Left lobe of liver (tissue), 2 donors: ENCODE data around the gene SMYD3. TPM values are rescaled to one million over a fixed set of nuclear protein-coding genes. Genes with fewer than 3 reads are reported as not detected.
"Not testable (repeated sequence)": the region's sequence is repeated elsewhere in the genome, so short reads cannot be mapped to it uniquely, and the experiment has no call there.

ENCODE experiments used
- ATAC-seq: fragments of 200-7000 bp; cut with Tn5 transposase; one replicate; pipeline ENCODE4 v1.9.1; 2020; ENCODE audit warnings: mild to moderate bottlenecking, moderate library complexity
- DNase-seq: peaks from one replicate; pipeline ENCODE4 v3.0.0-alpha.2; 2020; ENCODE audit warnings: low spot score
- total RNA-seq: library from RNA; stranded (reverse); gene quantifications from one replicate; pipeline ENCODE4 v1.2.1, GENCODE V29; 2021
- donor health status: DM: no; HTN: no; CAD: no; lungs with moderate emphysema.
- donor health status: DM: no; HTN: yes; CAD: no.

Gene SMYD3
- total RNA-seq, 1 donor from 2014 or later = 6.7 TPM

DNA sequence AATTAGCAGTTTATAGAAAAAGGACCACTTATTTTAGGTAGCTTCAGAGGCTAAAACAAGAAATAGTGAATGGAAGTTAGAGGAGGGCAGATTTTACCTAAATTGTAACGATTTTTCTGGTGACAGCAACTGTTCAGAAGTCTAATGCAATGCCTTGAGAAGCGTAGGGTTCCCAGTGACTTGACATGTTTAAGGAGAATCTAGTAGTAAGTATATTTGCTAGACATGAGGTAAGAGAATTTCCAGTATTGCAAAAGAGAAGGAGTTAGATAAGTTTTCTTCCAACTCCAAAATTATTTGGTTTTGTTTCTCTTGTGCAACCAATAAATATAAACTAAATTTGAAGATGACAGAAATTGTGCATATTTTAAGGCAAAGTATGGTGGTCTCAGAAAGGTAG, 140.0 kb downstream of the SMYD3 start:
- DNase-seq = no peak
- no peak for ATAC-seq

DNA sequence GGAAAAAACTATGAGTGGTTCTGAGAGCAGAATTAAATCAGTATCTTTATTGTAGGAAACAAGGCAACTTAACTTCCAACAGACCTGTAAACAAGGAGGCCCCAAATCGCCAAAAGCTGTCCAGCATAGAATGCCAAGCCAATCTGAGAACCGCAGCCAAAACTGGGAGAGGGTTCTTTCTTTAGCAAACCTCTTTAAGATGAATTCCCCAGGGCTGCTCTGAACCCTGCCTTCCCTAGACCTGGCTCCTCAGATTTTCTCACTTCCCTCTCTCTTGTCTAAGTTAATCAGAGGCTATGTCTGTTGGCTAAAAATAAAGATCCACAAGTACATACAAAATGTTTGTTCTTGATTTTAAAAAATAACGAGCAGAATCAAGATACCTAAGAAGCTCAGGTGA, 141.4 kb downstream of the SMYD3 start:
- no peak for ATAC-seq
- DNase-seq = no peak

- DNase-seq = no peak
- ATAC-seq = no peak
Measured at GRCh38 chr1:246364415-246364941, 142.6 kb downstream of the SMYD3 start.

DNA sequence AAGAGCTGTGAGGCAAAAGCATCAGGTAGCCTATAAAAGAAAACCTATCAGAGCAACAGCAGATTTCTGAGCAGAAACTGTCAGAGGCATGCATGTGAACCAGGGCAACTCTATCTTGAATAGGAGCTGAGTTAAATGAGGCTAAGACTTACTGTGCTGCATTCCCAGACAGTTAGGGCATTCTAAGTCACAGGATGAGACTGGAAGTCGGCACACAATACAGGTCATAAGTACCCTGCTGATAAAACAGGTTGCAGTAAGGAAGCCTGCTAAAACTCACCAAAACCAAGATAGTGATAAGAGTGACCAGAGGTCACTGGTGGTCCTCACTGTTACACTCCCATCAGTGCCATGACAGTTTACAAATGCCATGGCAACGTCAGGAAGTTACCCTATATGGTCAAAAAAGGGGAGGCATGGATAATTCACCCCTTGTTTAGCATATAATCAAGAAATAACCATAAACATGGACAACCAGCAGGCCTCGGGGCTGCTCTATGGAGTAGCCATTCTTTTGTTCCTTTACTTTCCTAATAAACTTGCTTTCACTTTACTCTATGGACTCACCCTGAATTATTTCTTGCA, 150.0 kb downstream of the SMYD3 start:
- ATAC-seq = peak; percentile 29
- not testable (repeated sequence) for DNase-seq

GRCh38 chr1:246355411-246356230, 151.5 kb downstream of the SMYD3 start:
- no peak for ATAC-seq
- DNase-seq = no peak

DNA sequence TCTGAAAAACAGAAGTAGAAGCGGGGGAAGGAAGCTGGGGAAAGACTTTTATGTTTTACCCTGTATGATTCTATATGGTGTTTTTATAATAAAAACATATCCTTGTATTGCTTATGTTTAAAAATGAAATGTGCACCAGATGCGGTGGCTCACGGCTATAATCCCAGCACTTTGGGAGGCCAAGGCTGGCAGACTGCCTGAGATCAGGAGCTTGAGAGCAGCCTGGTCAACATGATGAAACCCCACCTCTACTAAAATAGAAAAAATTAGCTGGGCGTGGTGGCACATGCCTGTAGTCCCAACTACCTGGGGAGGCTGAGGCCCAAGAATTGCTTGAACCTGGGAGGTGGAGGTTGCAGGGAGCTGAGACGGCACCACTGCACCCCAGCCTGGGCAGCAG, 155.4 kb downstream of the SMYD3 start:
- DNase-seq (no peak), ATAC-seq (no peak)

DNA sequence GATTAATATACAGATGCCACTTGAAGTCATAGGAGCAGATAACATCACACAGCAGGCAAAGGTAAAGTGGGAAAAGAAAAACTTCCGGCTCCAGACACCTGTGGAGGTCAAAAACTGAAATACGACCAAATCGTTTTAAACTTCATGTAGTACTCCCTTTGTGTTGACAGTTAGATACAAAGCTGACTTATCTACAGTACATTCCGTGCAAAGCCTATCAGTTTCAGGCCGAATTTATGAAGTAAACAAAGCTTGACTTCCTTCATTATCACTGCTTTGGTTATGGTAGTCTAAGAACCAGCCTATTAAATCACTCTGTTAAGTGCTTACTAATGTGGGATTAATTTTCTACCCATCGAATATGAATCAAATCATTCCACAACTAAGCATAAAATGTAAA, 156.3 kb downstream of the SMYD3 start:
- peak; percentile 24 for ATAC-seq
- no peak for DNase-seq

- DNase-seq = no peak
- no peak for ATAC-seq
Measured at GRCh38 chr1:246343937-246344336, 163.1 kb downstream of the SMYD3 start.

DNA sequence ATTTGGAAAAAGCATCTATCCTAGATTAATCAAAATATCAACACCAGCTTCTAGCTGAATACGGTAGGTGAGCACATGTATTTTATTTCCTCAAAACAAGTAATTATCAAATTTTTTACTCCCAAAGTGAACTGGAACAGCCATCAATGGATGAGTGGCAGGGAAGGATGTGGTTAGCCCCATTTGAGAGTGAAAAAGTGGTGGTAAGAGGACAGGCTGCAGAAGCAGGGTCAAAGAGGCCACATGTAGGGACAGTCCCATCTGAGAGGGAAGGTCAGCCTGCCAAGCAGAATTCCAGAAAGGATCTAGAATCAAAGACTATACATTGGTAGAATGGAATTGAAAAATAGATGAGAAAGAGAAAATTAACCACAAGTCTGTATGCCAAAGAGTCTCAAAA, 163.8 kb downstream of the SMYD3 start:
- no peak for ATAC-seq
- DNase-seq = no peak

DNA sequence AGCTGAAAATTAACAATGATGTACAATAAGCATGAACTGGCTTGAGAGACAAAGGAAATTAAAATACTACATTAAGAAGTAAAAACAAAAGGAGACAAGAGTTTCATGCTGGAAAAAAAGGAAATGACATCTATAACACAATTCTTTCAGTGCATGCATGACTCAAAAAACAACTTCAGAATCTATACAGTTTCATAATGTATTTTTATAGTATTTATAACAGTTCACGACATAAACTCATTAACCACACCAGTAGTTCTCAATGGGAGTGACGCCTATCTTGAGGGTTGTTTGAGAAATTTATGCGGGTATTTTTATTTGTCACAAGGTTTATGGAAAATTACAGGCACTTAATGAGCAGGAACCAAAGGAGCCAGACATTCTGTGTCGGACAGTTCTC, 168.5 kb downstream of the SMYD3 start:
- no peak for DNase-seq
- no peak for ATAC-seq

- DNase-seq (no peak), ATAC-seq (no peak)
Measured at GRCh38 chr1:246338098-246338497, 169.0 kb downstream of the SMYD3 start.

DNA sequence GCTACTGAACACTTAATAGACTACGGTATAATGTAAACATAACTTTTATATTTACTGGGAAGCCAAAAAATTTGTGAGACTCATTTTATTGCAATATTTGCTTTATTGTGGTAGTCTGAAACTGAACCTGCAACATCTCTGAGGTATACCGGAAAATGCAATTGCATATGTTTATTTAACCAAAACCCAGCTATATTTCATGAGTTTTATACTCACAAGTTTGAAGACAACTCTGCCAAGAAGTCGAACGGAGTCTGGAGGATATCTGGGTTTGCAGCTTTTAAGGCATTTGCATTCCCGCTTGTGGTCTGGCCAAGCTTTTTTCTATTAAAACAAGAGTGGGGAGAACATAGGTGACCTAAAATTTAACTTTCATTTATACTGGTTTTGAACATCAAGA, 171.9 kb downstream of the SMYD3 start:
- DNase-seq (no peak), ATAC-seq (no peak)

GRCh38 chr1:246333855-246334254, 173.2 kb downstream of the SMYD3 start:
- ATAC-seq (no peak), DNase-seq (no peak)

DNA sequence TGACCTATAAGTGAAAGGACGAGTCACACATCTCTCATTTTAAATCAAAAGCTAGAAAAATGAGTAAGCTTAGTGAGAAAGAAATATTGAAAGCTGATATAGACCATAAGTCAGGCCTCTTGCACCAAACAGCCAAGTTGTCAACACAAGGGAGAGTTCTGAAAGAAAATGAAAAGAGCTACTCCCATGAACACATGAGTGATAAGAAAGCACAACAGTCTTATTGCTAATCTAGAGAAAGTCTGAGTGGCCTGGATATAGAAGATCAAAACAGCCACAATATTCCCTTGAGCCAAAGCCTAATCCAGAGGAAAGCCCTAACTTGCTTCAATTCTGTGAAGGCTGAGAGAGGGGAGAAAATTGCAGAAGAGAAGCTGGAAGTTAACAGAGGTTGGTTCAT, 175.0 kb downstream of the SMYD3 start:
- DNase-seq (no peak), ATAC-seq (no peak)

DNA sequence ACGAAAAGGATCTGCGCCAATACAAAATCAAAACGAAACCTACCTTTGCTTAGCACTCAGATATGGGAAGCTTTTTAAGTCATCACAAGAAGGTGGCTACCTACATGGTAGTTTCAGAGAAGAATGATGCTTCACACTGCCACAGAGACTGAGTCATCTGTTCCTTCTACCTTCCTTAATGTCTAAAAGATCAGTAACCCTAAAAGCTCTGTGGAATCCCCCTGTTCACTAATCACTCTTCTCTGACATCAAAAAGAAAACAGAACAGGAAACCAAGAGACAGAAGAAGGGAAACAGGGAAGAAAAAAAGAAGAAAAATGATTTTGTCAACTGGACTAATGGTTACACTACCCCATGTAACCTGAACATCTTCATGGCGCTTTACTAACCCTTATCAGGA, 177.2 kb downstream of the SMYD3 start:
- no peak for ATAC-seq
- DNase-seq = no peak

- not testable (repeated sequence) for ATAC-seq, DNase-seq
Measured at GRCh38 chr1:246329292-246329691, 177.8 kb downstream of the SMYD3 start.

DNA sequence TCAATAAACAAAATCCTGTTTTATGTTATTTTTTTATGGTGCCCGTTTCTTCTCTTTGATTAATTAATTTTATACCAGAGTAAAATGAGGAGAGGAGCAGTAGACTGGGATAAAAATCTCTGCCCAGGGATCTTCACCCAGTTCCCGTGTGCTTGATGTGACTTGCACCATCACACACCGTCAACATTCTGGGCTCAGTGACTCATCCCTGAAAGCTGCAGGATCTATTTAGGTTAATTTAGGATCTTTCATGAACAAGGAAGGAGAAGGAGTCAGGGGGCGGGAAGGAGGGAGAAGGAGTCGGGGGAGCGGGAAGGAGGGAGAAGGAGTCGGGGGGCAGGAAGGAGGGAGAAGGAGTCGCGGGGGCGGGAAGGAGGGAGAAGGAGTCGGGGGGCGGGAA, 182.4 kb downstream of the SMYD3 start:
- DNase-seq (no peak), ATAC-seq (no peak)

DNA sequence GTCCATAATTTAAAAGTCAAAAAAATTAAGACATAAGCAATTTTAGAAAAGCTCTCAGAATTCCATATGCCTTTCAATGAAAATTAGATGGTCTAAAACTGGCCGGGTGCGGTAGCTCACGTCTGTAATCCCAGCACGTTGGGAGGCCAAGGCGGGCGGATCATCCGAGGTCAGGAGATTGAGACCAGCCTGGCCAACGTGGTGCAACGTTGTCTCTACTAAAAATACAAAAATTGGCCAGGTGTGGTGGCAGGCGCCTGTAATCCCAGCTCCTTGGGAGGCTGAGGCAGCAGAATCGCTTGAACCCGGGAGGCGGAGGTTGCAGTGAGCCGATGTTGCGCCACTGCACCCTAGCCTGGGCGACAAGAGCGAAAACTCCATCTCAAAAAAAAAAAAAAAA, 183.0 kb downstream of the SMYD3 start:
- not testable (repeated sequence) for ATAC-seq, DNase-seq

DNA sequence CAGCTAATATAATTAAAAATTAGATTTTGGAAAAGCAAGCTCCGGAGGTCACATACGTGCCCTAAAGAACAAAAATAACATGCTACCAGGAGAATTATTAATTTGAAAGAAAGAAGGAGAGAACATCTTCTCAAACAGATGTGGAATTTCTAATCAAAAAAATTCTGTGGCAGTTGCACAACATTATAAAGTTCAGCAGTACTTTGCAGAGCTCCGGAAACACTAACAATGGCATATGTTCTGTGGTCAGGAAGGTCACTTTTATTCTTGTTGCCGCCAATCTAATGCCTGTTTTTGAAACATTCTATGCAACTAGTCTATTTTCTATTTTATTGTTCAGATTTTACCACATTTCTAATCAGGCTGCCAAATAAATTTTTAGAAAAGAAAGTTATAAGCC, 186.8 kb downstream of the SMYD3 start:
- ATAC-seq = no peak
- DNase-seq = no peak

DNA sequence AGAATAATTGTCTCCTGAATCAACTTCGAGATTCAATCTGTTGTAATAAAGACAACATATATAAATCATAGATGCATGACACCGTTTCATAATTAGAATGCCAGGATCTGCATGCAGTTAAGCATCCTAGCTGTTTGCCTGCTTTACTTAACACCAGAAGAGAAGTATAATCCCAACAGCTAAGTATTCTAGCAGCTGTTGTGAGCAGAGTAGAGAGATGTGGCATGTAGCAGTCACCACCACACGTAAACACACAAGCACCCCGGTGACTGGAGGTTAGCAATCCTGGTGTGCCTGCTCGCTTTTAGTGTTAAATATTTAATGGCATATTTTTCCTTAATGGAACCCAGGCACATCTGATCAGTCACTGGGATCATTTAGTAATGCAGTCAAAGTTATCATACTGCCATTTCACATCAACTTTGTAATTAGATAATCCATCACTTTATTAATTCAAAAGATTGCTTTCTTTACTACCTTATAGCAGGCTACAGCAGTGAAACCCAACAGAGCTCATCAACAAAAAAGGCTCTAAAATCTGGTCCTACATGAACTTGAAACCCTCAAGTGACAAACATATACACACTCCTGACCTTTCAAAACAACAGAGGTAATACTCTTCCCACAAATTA, 187.9 kb downstream of the SMYD3 start:
- no peak for ATAC-seq
- DNase-seq = no peak

- DNase-seq = no peak
- no peak for ATAC-seq
Measured at GRCh38 chr1:246318622-246319021, 188.5 kb downstream of the SMYD3 start.

- no peak for ATAC-seq
- no peak for DNase-seq
Measured at GRCh38 chr1:246318036-246318359, 189.1 kb downstream of the SMYD3 start.
